Colonic mucosa (tissue), 4 donors: Measurements from ENCODE around the gene CDHR2. TPM values are rescaled to one million over a fixed set of nuclear protein-coding genes. Genes with fewer than 3 reads are reported as not detected.

ENCODE experiments used
- DNase-seq: peaks from one replicate; pipeline ENCODE4 v3.0.0-alpha.2; 2020
- H3K27ac ChIP-seq: fragments of 200-600 bp; one replicate; pipeline ENCODE4 v1.8.0; 2021
- H3K27me3 ChIP-seq: fragments of 200-600 bp; one replicate; pipeline ENCODE4 v1.8.0; 2021
- H3K36me3 ChIP-seq: fragments of 200-600 bp; one replicate; pipeline ENCODE4 v1.8.0; 2021
- H3K4me1 ChIP-seq: fragments of 200-600 bp; one replicate; pipeline ENCODE4 v1.8.0; 2021; ENCODE audit warnings: mild to moderate bottlenecking
- H3K4me3 ChIP-seq: fragments of 200-600 bp; one replicate; pipeline ENCODE4 v1.8.0; 2021
- H3K9ac ChIP-seq, 2 donors: one replicate each; pipeline ENCODE4 v1.7.0; 2013; ENCODE audit warnings: control low read depth in 2 of 2, low read depth in 2 of 2, low read length in 2 of 2
- H3K9me3 ChIP-seq: fragments of 200-600 bp; one replicate; pipeline ENCODE4 v1.8.0; 2021
- CTCF ChIP-seq: fragments of 200-600 bp; IDR thresholded peaks from one replicate; pipeline ENCODE4 v1.8.0; 2022; ENCODE audit warnings: antibody characterized with exemption, mild to moderate bottlenecking
- intact Hi-C: fragments of 100-400 bp; cut with DNase I; formaldehyde crosslinking; loops from one replicate; pipeline ENCODE4 v1.14.1; 2022
- total RNA-seq, 2 donors: library from RNA; stranded (reverse); fragmentation: NEBNext Ultra II Directional in 1 of 2; extraction: Animal tissue kit (Norgen Biotek cat#: 25700) in 1 of 2; gene quantifications; one replicate each; pipeline ENCODE4 v1.2.1, GENCODE V29; 2021
- donor health status: healthy.
- donor health status: DM: no; HTN: no; CAD: no.
- donor health status: DM: no; HTN: no; CAD: no.

The CDHR2 gene
- total RNA-seq, 2 donors from 2014 or later = 42.8 to 60.2 TPM

GRCh38 chr5:176508603-176509002 is 40.5 kb upstream of the CDHR2 start:
- H3K4me1 ChIP-seq = no peaks in the 10 kb centered on the region
- no peaks in the 10 kb centered on the region for H3K9me3 ChIP-seq
- H3K4me3 ChIP-seq = no peak overlapping the region
- intact Hi-C loops = no loop called here
- no peak for DNase-seq
- H3K9ac ChIP-seq = no peak overlapping the region
- H3K27ac ChIP-seq = no peak overlapping the region
- peaks cover 5% of the 10 kb centered on the region for H3K36me3 ChIP-seq
- no peaks in the 10 kb centered on the region for H3K27me3 ChIP-seq
- TF ChIP-seq CTCF = no peak

- Histone ChIP-seq H3K4me3 (no peak overlapping the region), H3K27me3 (no peaks in the 10 kb centered on the region), H3K9me3 (no peaks in the 10 kb centered on the region), H3K9ac (no peak overlapping the region), H3K36me3 (no peaks in the 10 kb centered on the region), H3K4me1 (no peaks in the 10 kb centered on the region), H3K27ac (no peak overlapping the region)
- intact Hi-C loops = no loop called here
- DNase-seq = no peak
- TF ChIP-seq CTCF = no peak
These were observed 35.4 kb upstream of the CDHR2 start for GRCh38 chr5:176513788-176514187.

GRCh38 chr5:176514244-176514950 is 34.7 kb upstream of the CDHR2 start:
- Histone ChIP-seq H3K27me3 (no peaks in the 10 kb centered on the region), H3K9ac (no peak overlapping the region), H3K36me3 (no peaks in the 10 kb centered on the region), H3K27ac (no peak overlapping the region), H3K4me1 (no peaks in the 10 kb centered on the region), H3K9me3 (no peaks in the 10 kb centered on the region), H3K4me3 (no peak overlapping the region)
- intact Hi-C loops = no loop called here
- TF ChIP-seq CTCF = no peak
- no peak for DNase-seq

GRCh38 chr5:176515396-176515795 is 33.7 kb upstream of the CDHR2 start:
- H3K36me3 ChIP-seq = no peaks in the 10 kb centered on the region
- no peak for DNase-seq
- H3K4me3 ChIP-seq = no peak overlapping the region
- intact Hi-C loops = no loop called here
- H3K9me3 ChIP-seq = no peaks in the 10 kb centered on the region
- H3K4me1 ChIP-seq = no peaks in the 10 kb centered on the region
- H3K27me3 ChIP-seq = no peaks in the 10 kb centered on the region
- H3K9ac ChIP-seq = no peak overlapping the region
- no peak overlapping the region for H3K27ac ChIP-seq
- TF ChIP-seq CTCF = no peak

- H3K36me3 ChIP-seq = no peaks in the 10 kb centered on the region
- no peak overlapping the region for H3K27ac ChIP-seq
- intact Hi-C loops = no loop called here
- no peak for TF ChIP-seq CTCF
- no peaks in the 10 kb centered on the region for H3K27me3 ChIP-seq
- no peaks in the 10 kb centered on the region for H3K4me1 ChIP-seq
- H3K9me3 ChIP-seq = no peaks in the 10 kb centered on the region
- H3K9ac ChIP-seq = no peak overlapping the region
- H3K4me3 ChIP-seq = no peak overlapping the region
- DNase-seq = no peak
These were observed 32.0 kb upstream of the CDHR2 start for GRCh38 chr5:176517053-176517661.
